ENCODE results near the gene STK17A. TPM values are rescaled to one million over a fixed set of nuclear protein-coding genes. Genes with fewer than 3 reads are reported as not detected.
A peak's percentile ranks its signal among the peaks of the same experiment; 100 is the strongest.

Gene STK17A
- total and polyA plus RNA-seq, 2 of the 8 experiments (the other 6 are each of a cell fraction or from before 2014, with no cell fraction given), result 2.2 to 12.2 TPM

- no peaks in the 10 kb centered on the region for H3K9me3 ChIP-seq (ENCODE audit: insufficient read depth in 2 of 2, low read depth in 1 of 2, low read length in 1 of 2)
- H2BK12ac ChIP-seq (ENCODE audit: low read depth, low read length), result peak overlapping the region; percentile 97; the same call in 1 of the 2 replicates
- no peak overlapping the region for H2BK15ac ChIP-seq (ENCODE audit: low read length)
- H3K79me2 ChIP-seq (ENCODE audit: control insufficient read depth in 1 of 2, insufficient read depth in 2 of 2, low read length in 2 of 2), result peaks cover 0 to 21% of the 10 kb centered on the region in 2 experiments; a peak in 2 of 4 replicates
- peaks cover 13 to 23% (median 17%) of the 10 kb centered on the region in 4 experiments for H3K4me1 ChIP-seq (replicated peaks in 1 of 4; ENCODE audit: control insufficient read depth in 3 of 4, insufficient read depth in 4 of 4, low read length in 3 of 4)
- H2AK5ac ChIP-seq (ENCODE audit: low read depth, low read length), result peak overlapping the region; percentile 92; the same call in 1 of the 2 replicates
- WGBS, 2 experiments (ENCODE audit: extremely low coverage in 1 of 2, insufficient coverage in 1 of 2, insufficient read length in 1 of 2, insufficient replicate concordance in 2 of 2, low coverage in 1 of 2, low lambda C conversion rate in 2 of 2, missing lambda C conversion rate in 1 of 2), result 42% methylated on average over 7 of the region's 7 CpGs; no CpG with 5 or more reads in 1 of the 2 experiments
- peak overlapping the region; percentile 14 to 31; a peak in 2 of 4 replicates for H3K4me2 ChIP-seq (ENCODE audit: insufficient read depth in 1 of 2, low read depth in 2 of 2, low read length in 2 of 2)
- no peaks in the 10 kb centered on the region for H3K27me3 ChIP-seq (replicated peaks in 1 of 4; ENCODE audit: control insufficient read depth in 3 of 4, extremely low read depth in 1 of 4, insufficient read depth in 3 of 4, low read length in 3 of 4)
- ChIA-PET POLR2A (ENCODE audit: partially characterized antibody) (interaction anchor here (0.6 to 1.8 kb wide), 6 partner anchors 13 to 196 kb away, joined by 3 to 6 read pairs (median 4); partner anchors contain the start of genes COA1 and STK17A), CTCF (ENCODE audit: partially characterized antibody) (interaction anchor here (1.3 to 3.1 kb wide), 3 partner anchors 53 to 65 kb away, joined by 4 to 12 read pairs (median 10); partner anchors contain the start of gene STK17A)
- no peak overlapping the region for H3K4me3 ChIP-seq (ENCODE audit: extremely low read depth in 1 of 4, insufficient read depth in 2 of 4, low read depth in 3 of 4, low read length in 4 of 4)
- no peak overlapping the region for H4K5ac ChIP-seq (ENCODE audit: insufficient read length, low read depth, low read length)
- no peak overlapping the region for H3K4ac ChIP-seq (replicated peaks; ENCODE audit: insufficient read length, low read depth, low read length)
- no peak overlapping the region for H2BK20ac ChIP-seq (ENCODE audit: low read length)
- H2BK5ac ChIP-seq (ENCODE audit: low read depth, low read length), result peak overlapping the region; percentile 97
- H4K91ac ChIP-seq (replicated peaks; ENCODE audit: insufficient read length, low read length), result no peak overlapping the region
- peaks cover 10% of the 10 kb centered on the region for H3K79me1 ChIP-seq (ENCODE audit: low read depth, low read length)
- peak overlapping the region; percentile 10; the same call in 1 of the 2 replicates for H3K18ac ChIP-seq (ENCODE audit: extremely low read depth, low read length)
- DNase-seq (ENCODE audit: low read depth in 1 of 2, low spot score in 2 of 2) (peak in 1 of 2 experiments; percentile 34), FAIRE-seq (no peak)
- no peak overlapping the region for H3K56ac ChIP-seq (replicated peaks; ENCODE audit: insufficient read length, low read depth, low read length)
- TF ChIP-seq CEBPB (IDR thresholded peaks at IDR 0.05; ENCODE audit: low read depth, low read length) (no peak), YY1 (IDR thresholded peaks at IDR 0.05; ENCODE audit: low read depth, low read length) (0 out of 2 replicates have a peak, but pooled peaks have one; percentile 9)
- no peak overlapping the region for H2BK120ac ChIP-seq (replicated peaks; ENCODE audit: low read depth, low read length)
- H3K27ac ChIP-seq (ENCODE audit: low read depth, low read length), result peak overlapping the region; percentile 71
- peaks cover 0 to 2% of the 10 kb centered on the region in 2 experiments for H4K20me1 ChIP-seq (replicated peaks in 1 of 2; ENCODE audit: control insufficient read depth in 1 of 2, insufficient read depth in 2 of 2, low read length in 2 of 2)
- H3K36me3 ChIP-seq (ENCODE audit: control insufficient read depth in 2 of 4, insufficient read depth in 4 of 4, low read length in 3 of 4), result peaks cover 0 to 41% (median 10%) of the 10 kb centered on the region in 4 experiments; a peak in 6 of 8 replicates
- no peak overlapping the region for H2AFZ ChIP-seq (ENCODE audit: low read length)
- peak overlapping the region in 2 of 4 experiments; percentile 19 to 20; a peak in 3 of 7 replicates for H3K9ac ChIP-seq (replicated peaks in 1 of 4; ENCODE audit: extremely low read depth in 1 of 4, low read depth in 3 of 4, low read length in 3 of 4)
- H3K14ac ChIP-seq (ENCODE audit: insufficient read length), result no peak overlapping the region
- H3K23ac ChIP-seq (ENCODE audit: insufficient read length), result no peak overlapping the region
- H3K23me2 ChIP-seq (ENCODE audit: low read depth, low read length), result no peaks in the 10 kb centered on the region; the same call in 1 of the 2 replicates
- no peak overlapping the region for H4K8ac ChIP-seq (ENCODE audit: extremely low read depth, insufficient read depth, low read length)
These were observed 64.4 kb downstream of the STK17A start for GRCh38 chr7:43647339-43647672.
